Stimulated activated CD8-positive, alpha-beta memory T cell treated with anti-CD3 and anti-CD28 coated beads, Interleukin-4, amount 100 ng/mL, for 24 hours (primary cell): ENCODE data around the gene UST.
"Not testable (repeated sequence)": the region's sequence is repeated elsewhere in the genome, so short reads cannot be mapped to it uniquely, and the experiment has no call there.

ENCODE experiments used
- DNase-seq: peaks from one replicate; pipeline ENCODE4 v3.0.0-alpha.2; 2020; ENCODE audit warnings: low read depth

Gene UST

GRCh38 chr6:149035766-149036165 lies 288.9 kb downstream of the UST start:
- DNase-seq = no peak

DNA sequence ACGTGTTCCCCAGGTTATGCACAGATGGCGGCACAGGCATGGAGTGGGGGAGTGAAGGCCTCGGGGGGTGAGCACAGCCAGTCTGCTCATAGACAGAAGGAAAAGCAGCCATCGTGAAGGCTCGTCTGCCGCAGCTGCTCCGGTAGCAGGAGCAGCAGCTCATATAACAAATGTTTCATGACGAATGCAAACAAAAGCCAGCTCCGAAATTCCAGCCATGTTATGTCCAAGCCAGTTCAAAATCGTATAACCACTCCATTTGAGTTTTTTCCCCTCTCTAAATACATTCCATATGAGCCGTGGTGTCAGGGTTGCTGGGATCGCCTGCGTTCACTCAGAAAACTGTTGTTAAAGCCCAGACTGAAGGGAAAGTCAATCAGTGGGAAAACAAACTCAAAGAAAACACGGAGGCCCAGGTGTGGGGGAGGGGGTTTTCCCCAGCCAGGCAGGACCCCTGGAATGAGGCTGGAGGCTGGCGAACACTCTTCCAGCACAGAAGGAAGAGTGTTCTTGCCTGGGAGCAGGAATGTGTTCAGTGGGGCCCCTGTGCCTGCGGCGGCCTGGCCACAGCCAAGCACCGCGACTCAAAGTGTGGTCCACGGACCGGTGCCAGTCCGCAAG lies 290.3 kb downstream of the UST start:
- DNase-seq = no peak

GRCh38 chr6:149039025-149039424 lies 292.2 kb downstream of the UST start:
- not testable (repeated sequence) for DNase-seq

GRCh38 chr6:149041953-149042352 lies 295.1 kb downstream of the UST start:
- DNase-seq = no peak

GRCh38 chr6:149043476-149044130 lies 296.8 kb downstream of the UST start:
- no peak for DNase-seq

DNA sequence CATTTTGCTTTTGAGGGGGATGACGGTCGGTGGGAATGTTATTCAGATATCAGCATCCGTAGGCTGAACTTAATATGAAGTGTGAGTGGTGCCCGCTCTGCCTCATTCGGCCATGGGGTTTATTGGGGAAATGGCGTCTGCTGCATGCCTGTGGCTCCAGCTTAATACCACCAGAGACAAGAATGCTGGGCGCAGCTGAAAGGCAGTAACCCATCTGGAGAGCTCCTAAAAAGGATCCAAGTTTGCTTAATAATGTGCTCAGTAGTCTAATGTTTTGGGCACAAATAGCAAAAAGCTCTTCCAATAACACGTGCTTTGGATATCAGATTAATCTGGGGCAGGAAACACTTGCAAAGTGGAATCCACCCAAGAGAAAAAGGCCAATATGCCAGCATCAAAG lies 297.7 kb downstream of the UST start:
- no peak for DNase-seq

DNA sequence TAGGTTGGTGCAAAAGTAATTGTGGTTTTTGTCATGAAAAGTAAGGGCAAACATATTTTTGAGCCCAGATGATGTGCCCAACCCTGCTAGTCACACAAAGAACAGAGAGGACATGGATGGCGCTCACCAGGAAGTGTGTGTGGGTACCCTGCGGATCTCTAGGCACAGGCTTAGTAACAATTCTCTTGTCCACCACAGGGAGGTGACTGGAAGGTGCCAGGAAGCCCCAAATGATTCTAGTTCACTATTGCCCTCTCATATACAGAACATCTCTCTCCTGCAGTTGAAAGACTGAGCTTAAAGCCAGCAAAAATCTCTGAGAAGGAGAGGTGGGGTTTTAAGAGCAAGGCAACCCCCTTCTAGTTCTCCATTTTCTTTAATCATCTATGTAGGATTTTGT lies 298.6 kb downstream of the UST start:
- DNase-seq = no peak

- DNase-seq = no peak
Measured at GRCh38 chr6:149046164-149046821, 299.5 kb downstream of the UST start.

- no peak for DNase-seq
Measured at GRCh38 chr6:149046822-149047246, 300.0 kb downstream of the UST start.

DNA sequence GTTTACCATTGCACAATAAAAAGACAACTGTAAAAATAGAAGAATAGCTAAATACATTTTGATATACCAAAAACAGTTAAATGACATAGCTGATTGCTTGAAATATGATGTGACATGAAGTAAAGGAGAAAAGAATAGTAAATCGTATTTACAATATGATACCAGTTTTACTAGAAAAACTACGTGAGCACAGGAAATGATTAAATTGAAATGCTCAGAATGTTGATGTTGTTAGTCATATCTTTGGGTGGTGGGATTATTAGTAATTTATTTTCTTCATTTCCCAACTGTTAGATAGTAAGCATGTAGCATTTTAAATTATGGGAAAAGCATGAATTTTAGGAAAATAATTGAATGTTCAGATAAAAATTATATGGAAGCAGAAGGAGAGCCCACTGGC lies 302.4 kb downstream of the UST start:
- DNase-seq = no peak

GRCh38 chr6:149050160-149050559 lies 303.3 kb downstream of the UST start:
- DNase-seq = no peak

DNA sequence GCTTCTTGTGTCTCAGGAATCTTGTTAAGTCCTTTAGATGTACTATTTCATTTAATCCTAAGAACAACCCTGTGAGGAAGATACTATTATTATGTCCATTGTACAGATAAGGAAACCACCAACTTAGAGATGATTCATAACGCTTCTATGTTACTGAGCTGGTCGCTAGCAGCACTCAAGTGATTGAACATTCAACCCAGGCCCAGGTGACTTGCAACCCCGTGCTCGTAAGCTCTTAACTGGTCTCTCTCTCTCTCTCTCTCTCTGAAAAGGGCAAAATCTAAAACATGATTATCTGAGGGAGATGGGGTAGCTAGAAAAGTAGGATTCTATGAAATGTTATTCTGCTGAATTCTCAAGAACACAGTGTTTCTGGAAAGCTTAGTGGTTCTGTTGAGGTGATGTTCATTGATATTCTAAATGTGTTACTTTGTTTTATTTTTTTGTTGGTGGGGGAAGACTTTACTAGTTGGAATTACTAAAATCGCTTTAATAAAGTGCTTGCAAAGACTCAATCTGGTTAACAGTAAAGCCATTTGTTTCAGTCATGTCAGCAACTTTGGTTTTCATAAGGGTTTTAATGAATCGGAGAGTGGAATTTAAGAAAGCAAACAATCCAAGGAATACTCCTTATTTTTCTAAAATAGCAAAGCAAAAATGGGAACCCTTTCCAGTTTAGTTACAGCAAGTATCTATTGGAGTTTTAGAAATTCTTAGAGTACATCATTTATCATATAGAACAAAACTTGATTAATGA lies 305.7 kb downstream of the UST start:
- no peak for DNase-seq

DNA sequence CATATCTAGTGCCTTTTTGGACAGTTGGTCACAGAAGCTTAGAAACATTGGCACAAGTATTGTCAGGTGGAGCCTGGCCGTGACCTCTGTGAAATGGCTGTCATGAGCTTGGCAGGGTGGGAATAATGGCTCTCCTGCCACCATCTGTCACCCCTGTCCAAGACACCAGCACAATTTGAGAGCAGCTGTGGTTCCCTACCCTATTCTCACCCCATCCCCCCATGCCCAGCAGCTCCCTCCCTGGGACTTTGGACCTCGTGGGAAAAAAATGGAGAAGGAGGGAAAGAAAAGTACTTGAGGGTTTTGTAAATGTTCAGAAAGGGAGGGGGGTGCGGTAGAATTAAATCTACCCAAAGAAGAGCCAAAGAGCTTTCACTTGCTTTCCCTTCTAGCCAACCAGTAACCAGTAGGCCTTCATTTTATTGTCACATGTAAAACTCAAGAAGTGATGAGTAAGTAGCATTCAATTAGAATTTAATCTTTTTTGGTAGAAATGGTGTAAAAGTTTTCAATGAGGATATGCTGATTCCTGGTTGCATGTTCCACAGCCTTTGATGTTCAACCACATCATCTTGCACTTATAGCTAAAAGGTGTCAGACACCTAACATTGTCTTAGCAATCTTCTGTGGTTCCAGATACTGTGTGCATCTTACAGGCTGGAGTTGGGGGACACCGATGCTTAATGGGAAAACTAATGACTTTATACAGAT lies 307.2 kb downstream of the UST start:
- no peak for DNase-seq

- no peak for DNase-seq
Measured at GRCh38 chr6:149054559-149055194, 307.8 kb downstream of the UST start.

GRCh38 chr6:149055195-149055899 lies 308.5 kb downstream of the UST start:
- no peak for DNase-seq

- no peak for DNase-seq
Measured at GRCh38 chr6:149056777-149057463, 310.1 kb downstream of the UST start.

GRCh38 chr6:149057464-149057840 lies 310.6 kb downstream of the UST start:
- DNase-seq = no peak

GRCh38 chr6:149059557-149059956 lies 312.7 kb downstream of the UST start:
- no peak for DNase-seq

GRCh38 chr6:149060300-149060984 lies 313.6 kb downstream of the UST start:
- peak; percentile 15 for DNase-seq
